ENCODE measurements around the gene KIF23. TPM values are rescaled to one million over a fixed set of nuclear protein-coding genes. Genes with fewer than 3 reads are reported as not detected.
A peak's percentile ranks its signal among the peaks of the same experiment; 100 is the strongest.
"Not testable (repeated sequence)": the region's sequence is repeated elsewhere in the genome, so short reads cannot be mapped to it uniquely, and the experiment has no call there.

Gene KIF23
- total RNA-seq, 1 donor from 2014 or later = 71.5 TPM

GRCh38 chr15:69444686-69445085 lies 30.5 kb downstream of the KIF23 start:
- no peak for TF ChIP-seq CTCF (conservative IDR thresholded peaks at IDR 0.05; ENCODE audit: low read depth, low read length)
- DNase-seq (ENCODE audit: low read depth) = no peak
- no peak overlapping the region for H3K4me3 ChIP-seq (ENCODE audit: low read depth, low read length)

- DNase-seq (ENCODE audit: low read depth) = no peak
- no peak for TF ChIP-seq CTCF (conservative IDR thresholded peaks at IDR 0.05; ENCODE audit: low read depth, low read length)
- H3K4me3 ChIP-seq (ENCODE audit: low read depth, low read length) = no peak overlapping the region
Measured at GRCh38 chr15:69446953-69447352, 32.8 kb downstream of the KIF23 start.

- H3K4me3 ChIP-seq (ENCODE audit: low read depth, low read length); DNase-seq (ENCODE audit: low read depth): not testable (repeated sequence)
Measured at GRCh38 chr15:69450221-69450620, 36.1 kb downstream of the KIF23 start.

- DNase-seq (ENCODE audit: low read depth) = no peak
- H3K4me3 ChIP-seq (ENCODE audit: low read depth, low read length) = peak overlapping the region; percentile 89
- TF ChIP-seq CTCF (conservative IDR thresholded peaks at IDR 0.05; ENCODE audit: low read depth, low read length) = no peak
Measured at GRCh38 chr15:69450968-69451695, 37.0 kb downstream of the KIF23 start.

GRCh38 chr15:69451951-69452691 lies 38.0 kb downstream of the KIF23 start:
- H3K4me3 ChIP-seq (ENCODE audit: low read depth, low read length) = peak overlapping the region; percentile 89
- DNase-seq (ENCODE audit: low read depth) = no peak
- TF ChIP-seq CTCF (conservative IDR thresholded peaks at IDR 0.05; ENCODE audit: low read depth, low read length) = no peak

GRCh38 chr15:69452692-69453521 lies 38.8 kb downstream of the KIF23 start, which contains the start of gene RPLP1:
RPLP1 (plus strand) TSS chr15:69452818; CDS start chr15:69452949, 131 bp downstream.
- H3K4me3 ChIP-seq (ENCODE audit: low read depth, low read length) = peak within 1 kb of the TSS; percentile 89
- DNase-seq (ENCODE audit: low read depth) = peak; percentile 67
- no peak for TF ChIP-seq CTCF (conservative IDR thresholded peaks at IDR 0.05; ENCODE audit: low read depth, low read length)

- peak overlapping the region; percentile 89 for H3K4me3 ChIP-seq (ENCODE audit: low read depth, low read length)
- no peak for DNase-seq (ENCODE audit: low read depth)
Measured at GRCh38 chr15:69454953-69455352, 40.8 kb downstream of the KIF23 start.

More at GRCh38 chr15:69454953-69455352, 40.8 kb downstream of the KIF23 start:
- TF ChIP-seq CTCF (conservative IDR thresholded peaks at IDR 0.05; ENCODE audit: low read depth, low read length) = no peak

Measured in epithelial cell of proximal tubule (primary cell).